Nephron progenitor cell (in vitro differentiated cells): ENCODE data around the gene COL24A1.
A peak's percentile ranks its signal among the peaks of the same experiment; 100 is the strongest.
"Not testable (repeated sequence)": the region's sequence is repeated elsewhere in the genome, so short reads cannot be mapped to it uniquely, and the experiment has no call there.

Source experiments
- DNase-seq: peaks from one replicate; pipeline ENCODE4 v3.0.0; 2021
- H3K27ac Mint-ChIP-seq: 2 replicates; pipeline ENCODE4 v1.8.0; 2021; ENCODE audit warnings: mild to moderate bottlenecking, moderate library complexity, mixed read lengths
- H3K27me3 Mint-ChIP-seq: 2 replicates; pipeline ENCODE4 v1.8.0; 2021; ENCODE audit warnings: mild to moderate bottlenecking, low read depth, mixed read lengths; ENCODE audit not compliant: poor library complexity
- H3K36me3 Mint-ChIP-seq: 2 replicates; pipeline ENCODE4 v1.8.0; 2021; ENCODE audit warnings: low read depth, mixed read lengths
- H3K4me1 Mint-ChIP-seq: 2 replicates; pipeline ENCODE4 v1.8.0; 2021; ENCODE audit warnings: mixed read lengths
- H3K4me3 Mint-ChIP-seq: 2 replicates; pipeline ENCODE4 v1.8.0; 2021; ENCODE audit warnings: mild to moderate bottlenecking, moderate library complexity, mixed read lengths
- H3K9me3 Mint-ChIP-seq: 2 replicates; pipeline ENCODE4 v1.8.0; 2021; ENCODE audit warnings: mild to moderate bottlenecking, moderate library complexity, mixed read lengths
- CTCF ChIP-seq: fragments of 200-600 bp; sonication (generic); IDR thresholded peaks from 2 replicates; pipeline ENCODE4 v1.5.0; 2021; ENCODE audit warnings: antibody characterized with exemption

COL24A1 gene

GRCh38 chr1:86100401-86100800, 56.2 kb downstream of the COL24A1 start:
- TF ChIP-seq CTCF = no peak
- no peak overlapping the region for H3K27ac Mint-ChIP-seq
- no peaks in the 10 kb centered on the region for H3K36me3 Mint-ChIP-seq
- peaks cover 23% of the 10 kb centered on the region for H3K27me3 Mint-ChIP-seq
- DNase-seq = no peak
- no peaks in the 10 kb centered on the region for H3K4me1 Mint-ChIP-seq
- no peak overlapping the region for H3K4me3 Mint-ChIP-seq
- no peaks in the 10 kb centered on the region for H3K9me3 Mint-ChIP-seq

GRCh38 chr1:86089765-86090164, 66.8 kb downstream of the COL24A1 start:
- peaks cover 3% of the 10 kb centered on the region for H3K9me3 Mint-ChIP-seq
- H3K4me1 Mint-ChIP-seq = no peaks in the 10 kb centered on the region
- no peak for DNase-seq
- no peak for TF ChIP-seq CTCF
- H3K36me3 Mint-ChIP-seq = no peaks in the 10 kb centered on the region
- H3K27me3 Mint-ChIP-seq = peaks cover 5% of the 10 kb centered on the region
- H3K4me3 Mint-ChIP-seq = no peak overlapping the region
- H3K27ac Mint-ChIP-seq = no peak overlapping the region

- H3K36me3 Mint-ChIP-seq = no peaks in the 10 kb centered on the region
- TF ChIP-seq CTCF = no peak
- no peaks in the 10 kb centered on the region for H3K4me1 Mint-ChIP-seq
- H3K4me3 Mint-ChIP-seq = no peak overlapping the region
- no peak for DNase-seq
- no peaks in the 10 kb centered on the region for H3K9me3 Mint-ChIP-seq
- H3K27ac Mint-ChIP-seq = no peak overlapping the region
- peaks cover 5% of the 10 kb centered on the region for H3K27me3 Mint-ChIP-seq
Measured at GRCh38 chr1:86085741-86086409, 70.7 kb downstream of the COL24A1 start.

- Mint-ChIP-seq H3K4me1 (no peaks in the 10 kb centered on the region), H3K27me3 (peaks cover 4% of the 10 kb centered on the region), H3K9me3 (no peaks in the 10 kb centered on the region), H3K4me3 (no peak overlapping the region), H3K36me3 (no peaks in the 10 kb centered on the region), H3K27ac (no peak overlapping the region)
- no peak for DNase-seq
- no peak for TF ChIP-seq CTCF
Measured at GRCh38 chr1:86084998-86085397, 71.6 kb downstream of the COL24A1 start.

GRCh38 chr1:86082183-86082582, 74.4 kb downstream of the COL24A1 start:
- TF ChIP-seq CTCF = peak; percentile 19
- Mint-ChIP-seq H3K27me3 (no peaks in the 10 kb centered on the region), H3K36me3 (no peaks in the 10 kb centered on the region), H3K9me3 (peaks cover 17% of the 10 kb centered on the region), H3K4me3 (no peak overlapping the region), H3K4me1 (no peaks in the 10 kb centered on the region), H3K27ac (no peak overlapping the region)
- DNase-seq = no peak

GRCh38 chr1:86072474-86072873, 84.1 kb downstream of the COL24A1 start:
- H3K36me3 Mint-ChIP-seq, H3K4me3 Mint-ChIP-seq, DNase-seq, H3K9me3 Mint-ChIP-seq, H3K4me1 Mint-ChIP-seq, H3K27ac Mint-ChIP-seq: not testable (repeated sequence)
- peaks cover 11% of the 10 kb centered on the region for H3K27me3 Mint-ChIP-seq

- H3K9me3 Mint-ChIP-seq, H3K4me3 Mint-ChIP-seq, H3K36me3 Mint-ChIP-seq, H3K27ac Mint-ChIP-seq, DNase-seq, H3K4me1 Mint-ChIP-seq: not testable (repeated sequence)
- peaks cover 11% of the 10 kb centered on the region for H3K27me3 Mint-ChIP-seq
Measured at GRCh38 chr1:86071870-86072269, 84.7 kb downstream of the COL24A1 start.
